GM18868 (cell line): ENCODE data around the gene C19orf53.
"Not testable (repeated sequence)": the region's sequence is repeated elsewhere in the genome, so short reads cannot be mapped to it uniquely, and the experiment has no call there.

Experiments
- ATAC-seq: cut with Tn5 transposase; IDR thresholded peaks from one replicate; pipeline ENCODE4 v1.9.1; 2021; ENCODE audit warnings: mild to moderate bottlenecking, moderate library complexity; ENCODE audit not compliant: unreplicated experiment

The C19orf53 gene

GRCh38 chr19:13763265-13763664 is 11.0 kb upstream of the C19orf53 start:
- ATAC-seq, result no peak

GRCh38 chr19:13764101-13764807 is 10.0 kb upstream of the C19orf53 start, which contains the start of gene MRI1:
MRI1 (plus strand) TSS chr19:13764522; CDS start chr19:13764589, 67 bp downstream.
- ATAC-seq, result no peak

GRCh38 chr19:13764821-13765394 is 9.3 kb upstream of the C19orf53 start:
- ATAC-seq, result no peak

- ATAC-seq, result no peak
Measured at GRCh38 chr19:13765395-13766094, 8.7 kb upstream of the C19orf53 start.

- ATAC-seq, result no peak
Measured at GRCh38 chr19:13766095-13766481, 8.2 kb upstream of the C19orf53 start.

GRCh38 chr19:13768510-13768909 is 5.7 kb upstream of the C19orf53 start:
- no peak for ATAC-seq

GRCh38 chr19:13770013-13770635 is 4.1 kb upstream of the C19orf53 start:
- no peak for ATAC-seq

- ATAC-seq, result no peak
Measured at GRCh38 chr19:13778398-13778797, 4.1 kb downstream of the C19orf53 start.

GRCh38 chr19:13778847-13779246 is 4.6 kb downstream of the C19orf53 start:
- ATAC-seq, result no peak

- not testable (repeated sequence) for ATAC-seq
Measured at GRCh38 chr19:13779794-13780193, 5.5 kb downstream of the C19orf53 start.

GRCh38 chr19:13781547-13781946 is 7.3 kb downstream of the C19orf53 start:
- ATAC-seq, result no peak

- ATAC-seq, result no peak
Measured at GRCh38 chr19:13782537-13782936, 8.3 kb downstream of the C19orf53 start.

GRCh38 chr19:13783565-13784500 is 9.6 kb downstream of the C19orf53 start:
- ATAC-seq, result no peak

GRCh38 chr19:13784731-13785452 is 10.6 kb downstream of the C19orf53 start:
- no peak for ATAC-seq

- ATAC-seq, result no peak
Measured at GRCh38 chr19:13788991-13789390, 14.7 kb downstream of the C19orf53 start.

GRCh38 chr19:13790354-13790753 is 16.1 kb downstream of the C19orf53 start:
- no peak for ATAC-seq

- not testable (repeated sequence) for ATAC-seq
Measured at GRCh38 chr19:13793317-13793716, 19.1 kb downstream of the C19orf53 start.

GRCh38 chr19:13794398-13794756 is 20.1 kb downstream of the C19orf53 start:
- ATAC-seq, result no peak

GRCh38 chr19:13794757-13795589 is 20.7 kb downstream of the C19orf53 start, which contains the start of gene ZSWIM4:
ZSWIM4 (plus strand) TSS chr19:13795443; CDS start chr19:13795649, 206 bp downstream.
- ATAC-seq, result peak; percentile 85
